ENCODE data around the gene SMCHD1.

Gene SMCHD1

DNA sequence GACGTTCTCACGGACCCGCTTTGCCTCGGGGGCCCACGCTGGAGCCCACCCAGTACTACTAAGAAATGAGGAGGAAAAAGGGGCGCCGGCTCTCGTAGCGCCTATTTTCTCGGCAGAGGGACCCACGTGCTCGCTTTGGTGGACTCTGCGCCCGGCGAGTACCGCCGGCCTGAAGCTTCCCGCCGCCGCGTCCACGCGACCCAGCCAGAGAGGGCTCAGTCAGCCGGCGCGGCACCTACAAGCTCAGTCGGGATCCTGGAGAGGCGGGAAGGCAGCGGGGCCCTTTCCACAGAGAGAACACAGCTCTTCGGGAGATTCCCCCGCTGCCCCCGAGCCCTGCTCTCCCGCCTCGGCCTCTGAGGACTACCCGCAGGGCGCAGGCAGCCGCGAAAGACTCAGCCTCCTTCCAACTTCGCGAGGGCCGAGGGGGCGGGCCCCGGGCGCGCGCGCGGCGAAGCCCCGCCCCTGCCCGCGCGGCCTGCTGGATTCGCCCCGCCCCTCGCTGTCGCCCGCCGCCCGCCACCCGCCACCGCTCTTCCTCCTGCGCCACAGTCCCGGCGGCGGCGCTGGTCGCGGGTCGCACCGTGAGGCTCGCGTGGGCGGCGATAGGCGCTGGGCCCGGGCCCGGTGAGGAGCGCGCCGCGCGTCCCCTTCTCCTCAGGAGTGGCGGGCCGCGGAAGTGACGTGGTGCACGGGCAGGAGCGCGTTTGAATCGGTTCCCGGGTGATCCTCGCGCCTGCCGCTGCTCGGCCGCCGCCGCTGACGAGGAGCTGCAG is at the start of gene SMCHD1:
Gene SMCHD1 (plus strand): TSS at position 549 of the 776 bp plus-strand sequence. CDS start 350 bp downstream, outside the sequence.
- DNase-seq (ENCODE audit: low read depth in 2 of 3, low spot score in 1 of 3): peak; percentile 83 to 92 (median 86)

DNA sequence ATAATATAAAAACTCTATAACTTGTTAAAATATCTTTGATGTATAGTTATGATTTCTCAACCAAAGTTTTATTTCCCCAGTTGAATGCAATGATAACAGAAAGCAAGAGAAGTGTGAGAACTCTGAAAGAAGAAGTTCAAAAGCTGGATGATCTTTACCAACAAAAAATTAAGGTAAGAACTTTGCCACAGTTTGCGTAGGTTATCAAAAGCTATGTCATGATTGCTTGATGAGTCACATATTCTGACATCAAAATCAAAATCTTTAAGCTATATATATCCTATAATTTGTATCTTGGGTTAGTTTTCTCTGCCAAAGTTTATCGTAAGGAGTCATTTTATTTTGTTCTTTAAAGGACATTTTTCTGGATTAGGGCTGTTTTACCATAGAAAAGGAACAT is 49.2 kb upstream of the SMCHD1 start:
- no peak for DNase-seq (ENCODE audit: low read depth in 2 of 3, low spot score in 1 of 3)

DNA sequence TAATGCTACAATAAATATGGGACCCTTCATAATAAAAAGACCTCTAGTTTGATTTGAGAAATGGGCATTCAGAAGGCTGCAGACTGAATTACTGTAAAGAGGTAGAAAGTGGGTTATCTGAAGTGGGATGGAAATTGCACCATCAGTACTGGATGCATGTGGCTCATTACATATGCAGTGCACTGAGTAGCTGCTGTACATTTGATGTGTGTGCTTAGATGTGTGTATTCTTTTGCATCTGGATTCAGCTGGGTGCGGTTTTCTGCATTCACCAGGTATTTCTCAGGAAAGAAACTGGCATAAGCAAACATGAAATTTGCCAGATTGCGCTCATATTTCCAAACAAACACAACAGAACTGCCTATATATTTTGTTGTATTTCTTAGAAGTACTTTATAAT is 45.9 kb upstream of the SMCHD1 start:
- no peak for DNase-seq (ENCODE audit: low read depth in 2 of 3, low spot score in 1 of 3)

DNA sequence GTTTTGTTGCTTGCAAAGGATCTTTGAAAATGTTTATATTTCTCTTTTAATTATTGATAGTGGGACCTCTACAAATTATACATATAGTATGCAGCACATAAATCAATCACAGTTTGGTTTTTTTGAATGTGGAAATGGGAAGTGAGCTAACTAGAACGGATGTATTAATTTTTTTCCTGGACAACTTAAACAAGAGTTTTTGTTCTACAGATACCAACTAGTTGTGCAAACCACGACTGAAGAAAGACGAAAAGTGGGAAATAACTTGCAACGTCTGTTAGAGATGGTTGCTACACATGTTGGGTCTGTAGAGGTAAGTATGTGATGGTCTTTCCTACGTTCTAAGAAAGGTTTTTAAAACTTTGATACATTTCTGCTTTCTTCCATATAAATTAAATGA is 45.0 kb upstream of the SMCHD1 start:
- no peak for DNase-seq (ENCODE audit: low read depth in 2 of 3, low spot score in 1 of 3)

DNA sequence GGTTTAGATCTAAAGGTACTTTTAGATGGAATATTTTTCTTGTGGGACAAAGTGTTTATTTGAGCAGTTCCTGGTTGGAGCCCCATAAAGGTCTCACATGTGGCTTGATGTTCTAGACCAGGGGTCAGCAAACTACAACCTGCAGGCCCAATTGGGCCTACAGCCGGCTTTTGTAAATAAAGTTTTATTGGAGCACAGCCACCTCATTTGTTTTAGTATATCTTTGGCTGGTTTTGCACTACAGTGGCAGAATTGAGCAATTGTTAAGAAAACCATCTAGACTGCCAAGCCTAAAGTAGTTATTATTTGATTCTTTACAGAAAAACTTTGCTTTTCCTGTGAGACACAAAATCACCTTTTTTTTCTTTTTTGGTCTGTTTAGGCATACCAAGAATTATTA is 42.5 kb upstream of the SMCHD1 start:
- no peak for DNase-seq (ENCODE audit: low read depth in 2 of 3, low spot score in 1 of 3)

DNA sequence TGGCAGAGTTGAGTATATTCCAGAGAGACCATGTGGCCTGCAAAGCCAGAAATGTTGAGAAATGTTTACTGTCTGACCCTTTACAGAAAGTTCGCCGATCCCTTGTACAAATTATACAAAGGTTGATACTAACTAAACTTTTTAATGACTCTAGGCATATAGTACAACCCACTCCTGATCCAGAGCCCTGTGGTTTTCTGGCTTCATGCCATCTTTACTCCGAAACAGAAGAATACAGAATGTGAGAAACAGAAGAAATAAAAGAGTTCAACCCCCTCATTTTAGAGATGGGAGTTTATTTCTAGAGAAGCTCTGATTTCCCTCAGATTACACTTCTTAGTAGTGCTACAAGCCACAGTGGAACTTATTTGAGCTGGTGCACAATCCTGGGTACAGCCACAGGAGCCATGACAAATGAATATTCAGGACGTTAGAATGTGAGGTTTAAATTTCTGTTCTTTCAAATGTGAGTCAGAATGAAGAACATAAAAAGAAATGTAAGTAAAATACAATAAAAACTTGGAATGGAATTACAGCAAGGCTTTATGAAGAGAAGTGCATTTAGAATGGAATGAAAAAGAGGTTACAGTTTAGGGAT is 38.0 kb upstream of the SMCHD1 start:
- no peak for DNase-seq (ENCODE audit: low read depth in 2 of 3, low spot score in 1 of 3)

DNA sequence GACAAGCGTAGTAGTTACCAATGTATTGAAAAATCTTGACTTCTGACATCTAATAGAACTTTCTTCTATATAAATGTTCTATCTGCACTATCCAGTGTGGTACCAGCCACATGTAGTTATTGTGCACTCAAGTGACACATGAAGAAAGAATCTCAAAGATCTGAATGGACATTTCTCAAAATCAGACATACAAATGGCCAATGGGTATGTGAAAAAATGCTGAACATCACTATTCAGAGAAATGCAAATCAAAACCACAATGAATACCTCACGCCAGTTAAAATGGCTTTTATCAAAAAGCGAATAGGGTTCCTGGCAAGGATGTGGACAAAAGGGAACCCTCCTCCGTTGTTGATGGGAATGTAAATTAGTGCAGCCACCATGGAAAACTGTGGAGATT is 37.5 kb upstream of the SMCHD1 start:
- DNase-seq (ENCODE audit: low read depth in 2 of 3, low spot score in 1 of 3): no peak

DNA sequence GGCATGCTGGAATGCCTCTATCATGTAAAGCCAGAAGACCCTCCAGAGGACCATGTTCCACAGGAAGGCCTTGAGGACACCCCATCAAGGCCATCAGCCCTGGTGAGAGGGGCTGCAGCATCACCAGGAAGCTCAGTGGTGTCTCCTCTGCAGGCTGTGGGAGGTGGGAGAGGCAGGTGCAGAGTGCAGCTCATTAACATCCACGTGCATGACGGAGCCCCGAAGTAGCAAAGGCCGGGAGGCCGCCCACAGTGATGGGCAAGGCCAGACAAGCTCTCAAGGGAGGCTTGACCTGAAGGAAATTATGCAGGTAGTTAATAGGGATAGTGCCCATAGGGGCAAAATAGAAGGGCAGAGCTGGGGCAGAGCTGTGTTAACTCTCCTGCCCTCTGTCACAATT is 30.3 kb upstream of the SMCHD1 start:
- no peak for DNase-seq (ENCODE audit: low read depth in 2 of 3, low spot score in 1 of 3)

DNA sequence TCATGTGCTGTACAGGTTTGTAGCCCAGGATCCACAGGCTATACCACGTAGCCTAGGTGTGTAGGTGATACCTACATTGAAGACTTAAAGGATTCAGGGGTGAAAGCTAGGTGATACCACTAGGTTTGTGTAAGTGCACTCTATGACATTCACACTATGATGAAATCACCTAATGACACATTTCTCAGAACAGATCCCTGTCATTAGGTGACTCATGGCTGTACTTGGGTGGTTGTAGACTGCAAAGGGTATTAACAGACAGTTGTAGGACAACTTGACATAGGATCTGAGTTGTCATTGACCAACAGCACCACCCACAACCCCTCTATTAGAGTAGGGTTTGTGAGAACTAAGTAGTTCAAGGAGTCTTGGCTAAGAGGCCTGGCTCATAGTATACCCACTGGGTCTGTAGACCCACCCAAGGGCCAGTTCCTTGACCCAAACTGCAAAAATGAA is 27.7 kb upstream of the SMCHD1 start:
- peak in 1 of 3 donors; percentile 26 for DNase-seq (ENCODE audit: low read depth in 2 of 3, low spot score in 1 of 3)

DNA sequence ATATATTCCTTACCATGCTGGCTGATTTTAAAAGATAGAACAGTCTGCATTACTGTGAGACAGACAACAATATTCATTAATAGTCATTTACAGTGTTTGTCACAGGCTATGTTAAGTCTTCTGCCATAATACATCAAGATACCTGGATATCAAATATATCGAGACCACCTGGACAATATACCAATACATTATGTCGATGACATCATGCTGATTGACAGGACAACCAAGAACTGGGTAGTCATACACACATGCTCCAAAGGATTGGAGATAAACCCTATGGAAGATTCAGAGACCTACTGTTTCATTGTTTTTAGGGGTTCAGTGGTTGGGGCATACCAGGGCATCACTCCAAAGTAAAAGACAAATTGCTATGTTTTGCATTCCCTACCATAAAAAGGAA is 26.5 kb upstream of the SMCHD1 start:
- DNase-seq (ENCODE audit: low read depth in 2 of 3, low spot score in 1 of 3): no peak

DNA sequence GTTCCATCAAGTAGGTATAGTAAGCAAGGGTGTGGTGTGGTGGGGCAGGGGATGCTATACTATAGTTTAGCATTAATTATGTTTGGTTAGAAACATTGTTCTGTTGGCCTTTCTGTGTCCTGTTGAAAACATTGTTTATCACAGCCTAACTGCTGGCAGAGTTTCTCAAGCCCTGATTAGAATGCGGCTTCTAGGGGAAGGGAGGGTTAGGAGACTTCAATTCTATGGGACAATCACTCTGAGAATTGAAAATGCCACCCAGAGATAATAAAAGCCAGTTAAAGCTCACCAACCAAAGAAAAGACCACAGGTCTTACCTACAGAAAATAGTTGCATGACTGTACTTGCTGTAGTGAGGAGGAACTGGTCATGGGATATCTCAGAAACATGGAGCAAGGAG is 19.9 kb upstream of the SMCHD1 start:
- DNase-seq (ENCODE audit: low read depth in 2 of 3, low spot score in 1 of 3): no peak

DNA sequence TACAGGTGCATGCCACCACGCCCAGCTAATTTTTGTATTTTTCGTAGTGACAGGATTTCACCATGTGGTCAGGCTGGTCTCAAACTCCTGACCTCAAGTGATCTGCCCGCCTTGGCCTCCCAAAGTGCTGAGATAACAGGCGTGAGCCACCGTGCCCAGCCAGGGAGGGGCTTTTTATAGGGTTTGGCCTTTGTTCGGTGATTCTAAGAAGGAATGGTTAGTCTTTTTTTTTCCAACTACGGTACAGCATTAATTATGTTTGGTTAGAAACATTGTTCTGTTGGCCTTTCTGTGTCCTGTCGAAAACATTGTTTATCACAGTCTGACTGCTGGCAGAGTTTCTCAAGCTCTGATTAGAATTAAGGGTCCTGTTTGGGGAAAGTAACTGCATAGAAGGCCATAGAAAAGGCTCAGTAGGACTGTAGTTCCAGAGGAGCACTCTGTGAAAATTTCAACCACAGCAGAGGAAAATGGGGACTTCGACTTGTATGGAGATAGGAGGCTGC is 19.3 kb upstream of the SMCHD1 start:
- no peak for DNase-seq (ENCODE audit: low read depth in 2 of 3, low spot score in 1 of 3)

DNA sequence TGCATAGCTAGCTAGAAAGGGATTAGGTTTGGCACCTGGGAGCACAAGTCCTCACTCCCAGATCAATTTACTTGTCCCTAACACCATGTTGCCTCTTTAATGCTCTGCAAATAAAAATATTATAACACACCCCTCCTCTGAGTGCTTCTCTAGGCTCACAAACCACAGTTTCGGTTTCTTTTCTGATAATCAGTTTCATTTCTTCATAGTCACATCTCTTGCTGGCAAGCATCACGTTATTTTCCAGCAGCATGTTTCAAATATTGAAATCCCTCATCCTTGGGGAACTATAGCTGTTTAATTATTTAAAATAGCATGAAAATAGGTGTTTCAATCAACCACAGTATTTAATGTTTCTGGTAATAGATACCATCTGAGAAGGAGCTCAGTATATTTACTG is 13.9 kb upstream of the SMCHD1 start:
- no peak for DNase-seq (ENCODE audit: low read depth in 2 of 3, low spot score in 1 of 3)

DNA sequence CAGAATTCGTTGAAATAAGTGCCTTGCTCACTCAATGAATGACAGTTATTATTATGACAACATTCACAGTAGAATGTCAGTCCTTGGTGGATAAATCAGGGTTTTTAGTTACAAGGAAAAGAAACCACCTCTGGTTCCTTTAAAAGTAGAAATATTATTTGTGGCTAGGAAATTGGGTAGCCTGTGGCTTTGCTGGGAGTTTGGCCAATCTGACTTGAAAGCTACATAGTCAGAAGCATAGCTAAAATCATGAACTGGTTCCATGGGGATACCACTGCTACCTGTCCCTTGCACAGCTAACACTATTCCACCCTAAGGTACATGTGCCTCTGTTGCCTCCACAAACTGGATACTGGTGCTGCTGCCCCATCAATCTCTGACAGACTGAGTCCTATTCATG is 12.8 kb upstream of the SMCHD1 start:
- no peak for DNase-seq (ENCODE audit: low read depth in 2 of 3, low spot score in 1 of 3)

DNA sequence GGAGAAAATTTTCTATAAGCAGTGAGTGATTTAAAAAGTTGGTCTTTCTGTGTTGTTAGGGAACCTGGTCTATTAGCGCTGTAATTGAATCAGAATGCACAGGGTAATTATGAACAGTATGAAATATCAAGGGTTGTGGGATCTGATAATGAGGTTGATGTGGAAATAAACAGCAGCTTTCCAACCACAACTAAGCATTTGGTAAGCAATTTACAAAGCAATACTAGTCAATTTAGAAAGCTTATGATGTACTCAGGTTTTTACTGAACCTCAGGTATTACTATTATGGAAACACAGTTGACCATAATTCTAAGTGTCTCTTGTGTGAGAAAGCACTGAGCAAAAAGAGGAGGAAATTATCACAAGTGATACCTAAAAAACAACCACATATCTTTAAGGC is 11.0 kb upstream of the SMCHD1 start:
- no peak for DNase-seq (ENCODE audit: low read depth in 2 of 3, low spot score in 1 of 3)

DNA sequence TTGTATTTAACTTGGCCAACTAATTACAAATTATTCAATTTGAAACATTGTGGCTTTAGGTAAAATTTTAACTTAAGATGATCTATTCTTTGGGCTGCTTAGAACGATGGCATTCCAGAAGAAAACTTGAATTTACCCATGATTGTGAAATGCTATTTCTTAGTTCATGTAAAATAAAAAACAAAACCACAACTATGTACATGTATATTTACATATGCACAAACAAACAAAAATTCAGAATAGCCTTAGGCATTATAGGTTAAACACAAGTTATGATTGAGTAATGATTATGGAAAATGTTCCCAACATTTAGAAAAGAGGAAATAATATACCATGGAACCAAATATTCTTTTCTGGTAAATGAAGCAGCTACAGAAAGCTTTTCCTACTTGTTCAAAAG is 3.5 kb upstream of the SMCHD1 start:
- DNase-seq (ENCODE audit: low read depth in 2 of 3, low spot score in 1 of 3): no peak

DNA sequence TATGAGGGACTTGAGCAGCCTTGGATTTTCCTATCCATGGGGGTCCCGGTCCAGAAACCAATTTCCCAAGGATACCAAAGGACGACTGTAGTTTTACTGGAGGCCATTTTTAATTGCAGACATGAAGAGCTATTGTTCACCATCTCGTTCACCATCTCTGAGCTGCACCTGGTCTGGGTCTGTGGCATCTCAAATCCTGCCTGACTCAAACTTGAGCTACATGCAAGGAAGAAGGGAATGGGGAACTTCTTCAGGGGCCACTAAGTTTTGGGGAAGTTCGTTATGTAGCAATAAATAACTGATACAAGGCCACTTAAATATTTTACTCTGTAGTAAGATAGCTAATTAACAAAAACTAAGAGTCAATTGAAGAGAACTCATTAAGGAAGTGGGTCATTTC is 2.1 kb upstream of the SMCHD1 start:
- DNase-seq (ENCODE audit: low read depth in 2 of 3, low spot score in 1 of 3): no peak

DNA sequence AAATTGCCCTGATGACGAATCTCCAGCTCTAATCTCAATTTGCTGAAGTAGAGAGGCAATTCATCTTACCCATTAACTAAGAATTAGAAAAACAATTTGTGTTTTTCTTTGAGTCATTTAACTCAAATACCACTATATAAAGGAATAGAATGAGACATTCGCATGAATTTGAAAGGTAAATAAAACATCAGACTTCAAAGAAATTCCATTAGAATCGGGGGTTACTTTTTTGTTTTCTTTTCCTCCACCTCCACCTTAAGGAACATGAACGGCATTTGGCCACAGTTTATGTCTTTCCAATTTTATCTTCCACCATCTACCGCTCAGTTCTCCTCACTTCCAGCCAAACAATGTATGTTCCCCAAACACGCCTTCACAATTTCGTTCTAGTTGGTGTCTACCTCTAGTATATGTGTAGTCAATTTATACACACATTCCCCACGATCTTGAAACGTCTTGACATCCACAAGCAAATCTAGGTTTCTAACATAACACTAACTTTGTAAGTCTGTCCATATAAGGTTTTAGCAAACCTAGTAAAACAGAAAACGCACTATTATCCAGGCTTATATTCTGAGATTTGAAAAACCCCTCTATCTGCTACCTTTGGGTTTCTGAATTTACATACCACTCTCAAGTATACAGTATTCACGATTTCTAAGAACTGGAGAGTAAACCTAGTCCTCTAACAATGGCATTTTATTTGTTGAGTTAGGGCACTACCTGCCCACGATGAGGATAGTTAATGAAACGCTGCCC is 1.2 kb upstream of the SMCHD1 start:
- no peak for DNase-seq (ENCODE audit: low read depth in 2 of 3, low spot score in 1 of 3)

DNA sequence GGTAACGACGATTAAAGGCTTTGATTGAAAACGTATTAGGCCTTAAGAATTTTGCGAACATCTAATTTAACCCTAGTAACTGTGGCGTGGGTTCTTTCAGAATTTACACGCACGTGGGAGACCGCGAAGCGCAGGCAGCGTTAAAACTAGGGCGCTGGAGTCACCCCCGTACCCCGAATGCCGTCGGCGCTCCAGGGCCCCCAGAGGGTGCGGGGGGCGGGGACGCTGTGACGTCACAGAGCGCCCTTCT is 673 bp upstream of the SMCHD1 start:
- DNase-seq (ENCODE audit: low read depth in 2 of 3, low spot score in 1 of 3): no peak

DNA sequence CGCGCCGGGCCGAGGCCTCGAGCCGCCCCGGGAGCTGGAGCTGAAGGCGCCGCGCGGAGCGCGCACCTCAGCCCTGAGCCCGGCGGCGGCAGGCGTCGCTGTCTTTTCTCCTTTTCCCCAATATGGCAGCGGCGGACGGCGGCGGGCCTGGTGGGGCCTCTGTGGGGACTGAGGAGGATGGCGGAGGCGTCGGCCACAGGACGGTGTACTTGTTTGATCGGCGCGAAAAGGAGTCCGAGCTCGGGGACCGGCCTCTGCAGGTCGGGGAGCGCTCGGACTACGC is 369 bp downstream of the SMCHD1 start:
- DNase-seq (ENCODE audit: low read depth in 2 of 3, low spot score in 1 of 3): peak in 2 of 3 donors; percentile 35 to 48

DNA sequence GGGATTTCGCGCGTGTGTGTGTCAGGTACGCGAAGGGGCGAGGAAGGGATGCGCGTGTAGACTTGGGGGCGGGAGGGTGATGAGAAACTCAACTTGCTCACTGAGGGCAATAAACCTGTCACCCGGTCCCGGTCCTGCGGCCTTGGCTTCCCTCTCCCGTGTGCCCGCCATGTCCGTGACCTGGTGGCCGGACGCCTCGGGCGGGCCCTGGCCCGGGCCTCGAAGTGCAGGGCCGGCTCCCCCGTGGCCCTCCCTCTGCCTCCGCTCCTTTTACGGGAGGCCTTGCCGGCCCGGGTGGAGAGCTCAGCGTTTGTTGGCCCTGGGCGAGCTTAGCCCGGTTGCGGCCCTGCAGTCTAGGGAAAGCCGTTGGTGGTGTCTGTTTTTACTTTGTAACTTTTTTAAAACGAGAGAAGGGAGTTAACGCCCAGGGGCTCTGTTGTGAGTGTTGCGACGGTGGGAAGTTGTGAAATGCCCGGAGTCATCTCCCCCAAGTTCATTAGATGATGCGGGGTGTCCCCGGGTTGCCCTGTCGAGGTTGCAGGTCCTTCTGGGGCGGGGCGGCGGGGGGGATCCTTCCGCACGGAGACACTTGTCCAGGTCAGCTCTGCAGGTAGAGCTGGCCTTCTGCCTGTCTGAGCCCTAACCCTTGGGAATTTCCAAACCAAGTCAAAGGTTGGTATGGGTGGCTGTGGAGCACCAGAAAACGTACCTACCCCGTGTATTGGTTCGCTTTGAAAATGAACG is 883 bp downstream of the SMCHD1 start:
- DNase-seq (ENCODE audit: low read depth in 2 of 3, low spot score in 1 of 3): peak in 1 of 3 donors; percentile 30

DNA sequence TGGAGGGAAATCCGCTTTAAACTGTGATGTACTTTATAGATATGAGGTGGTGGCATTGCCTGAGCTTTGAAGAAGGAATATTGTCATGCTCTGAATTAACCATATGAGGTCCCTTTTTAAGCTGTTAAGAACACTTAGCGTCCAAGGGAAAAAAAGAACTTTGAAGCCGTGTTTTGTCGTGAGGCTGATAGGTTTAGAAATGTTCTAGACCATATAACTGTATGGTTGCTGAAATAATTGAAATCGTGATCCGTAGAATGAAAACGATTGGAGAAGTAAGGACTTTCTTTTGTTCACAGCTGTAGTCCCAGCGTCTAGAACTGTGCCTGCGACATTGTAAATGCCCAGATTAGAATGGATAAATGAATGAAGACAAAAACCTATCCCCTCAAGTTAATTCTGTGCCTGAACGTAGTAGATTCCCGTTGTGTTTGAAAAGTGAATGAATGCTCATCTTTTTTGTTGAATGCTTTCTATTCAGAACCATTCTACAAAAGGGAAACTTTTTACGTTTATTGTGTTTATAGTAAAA is 1.5 kb downstream of the SMCHD1 start:
- no peak for DNase-seq (ENCODE audit: low read depth in 2 of 3, low spot score in 1 of 3)

All from stimulated activated CD4-positive, alpha-beta T cell treated with anti-CD3 and anti-CD28 coated beads, Interleukin-12 subunit alpha, Interleukin-12 subunit beta, amount 100 ng/mL, for 48 hours (primary cell).